ENCODE measurements around the gene FAH.

FAH gene

GRCh38 chr15:80163897-80164296 lies 11.1 kb downstream of the FAH start:
- no peak overlapping the region for H3K27ac ChIP-seq (ENCODE audit: low read depth, low read length)
- H3K27me3 ChIP-seq (ENCODE audit: control insufficient read depth, low read length) = no peaks in the 10 kb centered on the region

GRCh38 chr15:80167936-80168335 lies 15.1 kb downstream of the FAH start:
- Histone ChIP-seq H3K4me1 (ENCODE audit: control insufficient read depth, low read length) (no peaks in the 10 kb centered on the region), H3K79me2 (ENCODE audit: control insufficient read depth, low read length) (no peaks in the 10 kb centered on the region), H3K27ac (ENCODE audit: low read depth, low read length) (no peak overlapping the region), H3K9me2 (replicated peaks; ENCODE audit: control insufficient read depth, low read length) (no peaks in the 10 kb centered on the region), H4K20me1 (ENCODE audit: control insufficient read depth, insufficient read depth, low read depth, low read length) (no peaks in the 10 kb centered on the region), H3K9me3 (ENCODE audit: control insufficient read depth, insufficient read depth, low read length) (no peaks in the 10 kb centered on the region), H3F3A (ENCODE audit: control insufficient read depth, insufficient read depth) (no peaks in the 10 kb centered on the region), H3K36me3 (ENCODE audit: control insufficient read depth, low read length) (peaks cover 1% of the 10 kb centered on the region; the same call in 1 of the 2 replicates), H3K27me3 (ENCODE audit: control insufficient read depth, low read length) (no peaks in the 10 kb centered on the region), H3K4me2 (ENCODE audit: low read length) (no peak overlapping the region), H3K4me3 (ENCODE audit: low read length) (no peak overlapping the region)
- TF ChIP-seq EZH2phosphoT487 (IDR thresholded peaks at IDR 0.05; ENCODE audit: borderline replicate concordance, low read length) (no peak), CTCF (IDR thresholded peaks at IDR 0.05; ENCODE audit: low read depth, low read length, poor library complexity, severe bottlenecking) (no peak)

More at GRCh38 chr15:80163897-80164296, 11.1 kb downstream of the FAH start:
- no peaks in the 10 kb centered on the region for H3F3A ChIP-seq (ENCODE audit: control insufficient read depth, insufficient read depth)
- H3K79me2 ChIP-seq (ENCODE audit: control insufficient read depth, low read length) = no peaks in the 10 kb centered on the region
- peaks cover 23% of the 10 kb centered on the region for H3K4me1 ChIP-seq (ENCODE audit: control insufficient read depth, low read length)
- H3K36me3 ChIP-seq (ENCODE audit: control insufficient read depth, low read length) = peaks cover 22% of the 10 kb centered on the region
- H3K4me2 ChIP-seq (ENCODE audit: low read length) = no peak overlapping the region
- H3K9me3 ChIP-seq (ENCODE audit: control insufficient read depth, insufficient read depth, low read length) = no peaks in the 10 kb centered on the region
- TF ChIP-seq CTCF (IDR thresholded peaks at IDR 0.05; ENCODE audit: low read depth, low read length, poor library complexity, severe bottlenecking) = no peak
- TF ChIP-seq EZH2phosphoT487 (IDR thresholded peaks at IDR 0.05; ENCODE audit: borderline replicate concordance, low read length) = no peak
- no peaks in the 10 kb centered on the region for H4K20me1 ChIP-seq (ENCODE audit: control insufficient read depth, insufficient read depth, low read depth, low read length)
- no peaks in the 10 kb centered on the region for H3K9me2 ChIP-seq (replicated peaks; ENCODE audit: control insufficient read depth, low read length)
- no peak overlapping the region for H3K4me3 ChIP-seq (ENCODE audit: low read length)

DNA sequence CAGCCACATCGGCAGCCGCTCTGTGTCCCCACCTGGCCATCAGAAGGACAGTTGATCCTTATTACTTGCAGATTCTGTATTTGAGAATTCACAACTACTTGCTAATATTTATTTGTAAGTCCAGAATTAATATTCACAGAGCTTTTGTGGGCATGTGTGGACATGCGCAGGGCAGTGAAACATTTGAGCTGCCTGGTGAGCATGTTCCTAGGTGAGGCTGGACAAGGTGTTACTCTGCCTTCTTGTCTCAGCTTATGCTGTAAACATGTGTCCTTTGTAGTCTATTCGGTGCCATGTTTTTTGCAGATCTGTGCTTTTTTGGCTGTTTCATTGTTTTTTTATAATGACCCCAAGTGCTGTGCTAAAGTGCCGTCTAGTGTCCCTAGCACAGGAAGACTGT lies 15.6 kb downstream of the FAH start:
- Histone ChIP-seq H3K9me3 (ENCODE audit: control insufficient read depth, insufficient read depth, low read length) (no peaks in the 10 kb centered on the region), H4K20me1 (ENCODE audit: control insufficient read depth, insufficient read depth, low read depth, low read length) (no peaks in the 10 kb centered on the region), H3K4me1 (ENCODE audit: control insufficient read depth, low read length) (no peaks in the 10 kb centered on the region), H3K4me3 (ENCODE audit: low read length) (no peak overlapping the region), H3K4me2 (ENCODE audit: low read length) (no peak overlapping the region), H3K79me2 (ENCODE audit: control insufficient read depth, low read length) (no peaks in the 10 kb centered on the region), H3K36me3 (ENCODE audit: control insufficient read depth, low read length) (no peaks in the 10 kb centered on the region), H3K9me2 (replicated peaks; ENCODE audit: control insufficient read depth, low read length) (no peaks in the 10 kb centered on the region), H3K27ac (ENCODE audit: low read depth, low read length) (no peak overlapping the region), H3K27me3 (ENCODE audit: control insufficient read depth, low read length) (no peaks in the 10 kb centered on the region), H3F3A (ENCODE audit: control insufficient read depth, insufficient read depth) (no peaks in the 10 kb centered on the region)
- TF ChIP-seq CTCF (IDR thresholded peaks at IDR 0.05; ENCODE audit: low read depth, low read length, poor library complexity, severe bottlenecking) (no peak), EZH2phosphoT487 (IDR thresholded peaks at IDR 0.05; ENCODE audit: borderline replicate concordance, low read length) (no peak)

Measured in DOHH2 (cell line).